Natural killer cell treated with Interleukin-12 subunit alpha and Interleukin-12 subunit beta and Interleukin-15 and Interleukin-18, amount 100 ng/mL, for 72 hours (primary cell): ENCODE measurements around the gene PRKAR2B. TPM values are rescaled to one million over a fixed set of nuclear protein-coding genes. Genes with fewer than 3 reads are reported as not detected.

ENCODE experiments used
- ATAC-seq, 2 donors: fragments of 150-1000 bp; cut with Tn5 transposase in 1 of 2; sonication (Bioruptor Pico), chemical (Tn5 transposase) in 1 of 2; 2 replicates each; pipeline ENCODE4 v1.10.0; 2021
- DNase-seq: peaks from one replicate; pipeline ENCODE4 v3.0.0; 2022; ENCODE audit warnings: low spot score
- H3K27ac Mint-ChIP-seq, 2 donors: 1 replicate in 1 of 2; 2 replicates in 1 of 2; pipeline ENCODE4 v1.8.0; 2022; ENCODE audit warnings: mixed read lengths in 2 of 2, mild to moderate bottlenecking in 1 of 2, moderate library complexity in 1 of 2
- H3K27me3 Mint-ChIP-seq, 2 donors: 1 replicate in 1 of 2; 2 replicates in 1 of 2; pipeline ENCODE4 v1.8.0; 2022; ENCODE audit warnings: mixed read lengths in 2 of 2
- H3K36me3 Mint-ChIP-seq: one replicate; pipeline ENCODE4 v1.8.0; 2022; ENCODE audit warnings: mixed read lengths
- H3K4me1 Mint-ChIP-seq, 2 donors: 1 replicate in 1 of 2; 2 replicates in 1 of 2; pipeline ENCODE4 v1.8.0; 2022; ENCODE audit warnings: low read depth in 2 of 2, mixed read lengths in 2 of 2, mild to moderate bottlenecking in 1 of 2
- H3K4me3 Mint-ChIP-seq: one replicate; pipeline ENCODE4 v1.8.0; 2022; ENCODE audit warnings: mixed read lengths
- H3K9me3 Mint-ChIP-seq: 2 replicates; pipeline ENCODE4 v1.8.0; 2022; ENCODE audit warnings: mixed read lengths
- total RNA-seq, 2 donors: library from RNA; stranded (reverse); gene quantifications; one replicate each; pipeline ENCODE4 v1.2.3, GENCODE V29; 2022

Gene PRKAR2B
- total RNA-seq, 2 donors from 2014 or later: 0.57 to 4.7 TPM

DNA sequence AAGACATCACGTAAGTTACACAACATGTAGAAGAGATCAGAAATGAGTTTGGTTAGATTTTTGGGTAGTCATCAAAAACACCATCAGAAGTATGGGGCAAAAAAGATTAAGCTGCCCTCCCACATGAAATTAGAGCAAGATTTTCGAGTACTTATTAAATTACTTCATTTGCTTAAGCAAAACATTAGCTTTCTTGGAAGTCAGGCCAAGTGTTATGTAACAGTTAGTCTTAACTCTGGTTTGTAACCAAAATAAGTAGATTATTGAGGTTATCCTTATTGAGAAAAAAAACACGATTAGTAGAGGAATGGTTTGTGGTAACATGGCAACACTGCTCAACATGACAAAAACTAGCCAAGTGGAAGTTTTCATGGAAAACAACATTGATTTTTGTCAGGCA lies 162.2 kb downstream of the PRKAR2B start:
- Mint-ChIP-seq H3K27ac (no peak overlapping the region), H3K27me3 (no peaks in the 10 kb centered on the region), H3K4me3 (no peak overlapping the region), H3K9me3 (no peaks in the 10 kb centered on the region), H3K4me1 (peaks cover 0 to 8% of the 10 kb centered on the region in 2 donors), H3K36me3 (peaks cover 18% of the 10 kb centered on the region)
- ATAC-seq: no peak
- DNase-seq: no peak

DNA sequence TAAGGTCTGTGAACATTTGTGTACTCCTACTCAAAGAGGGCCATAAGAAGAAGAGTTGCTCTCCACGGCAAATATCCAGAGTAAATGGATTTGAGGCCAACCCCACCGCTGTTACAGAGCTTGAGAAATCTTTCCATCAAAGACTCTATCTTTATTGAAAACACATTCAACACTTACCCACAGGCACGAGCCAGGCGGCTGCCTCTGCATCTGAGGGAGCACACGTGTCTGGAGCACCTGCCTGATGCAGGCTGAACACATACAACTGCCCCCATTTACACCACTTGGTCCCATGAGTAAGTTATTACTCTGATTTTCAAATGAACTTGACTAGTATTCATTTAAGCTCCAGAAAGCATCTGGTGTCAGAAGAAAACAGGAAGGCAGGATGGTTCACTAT lies 163.0 kb downstream of the PRKAR2B start:
- DNase-seq (no peak), ATAC-seq (no peak)
- no peaks in the 10 kb centered on the region for H3K9me3 Mint-ChIP-seq
- no peak overlapping the region for H3K27ac Mint-ChIP-seq
- H3K36me3 Mint-ChIP-seq: peaks cover 18% of the 10 kb centered on the region
- no peak overlapping the region for H3K4me3 Mint-ChIP-seq
- peaks cover 0 to 8% of the 10 kb centered on the region in 2 donors for H3K4me1 Mint-ChIP-seq
- H3K27me3 Mint-ChIP-seq: no peaks in the 10 kb centered on the region

DNA sequence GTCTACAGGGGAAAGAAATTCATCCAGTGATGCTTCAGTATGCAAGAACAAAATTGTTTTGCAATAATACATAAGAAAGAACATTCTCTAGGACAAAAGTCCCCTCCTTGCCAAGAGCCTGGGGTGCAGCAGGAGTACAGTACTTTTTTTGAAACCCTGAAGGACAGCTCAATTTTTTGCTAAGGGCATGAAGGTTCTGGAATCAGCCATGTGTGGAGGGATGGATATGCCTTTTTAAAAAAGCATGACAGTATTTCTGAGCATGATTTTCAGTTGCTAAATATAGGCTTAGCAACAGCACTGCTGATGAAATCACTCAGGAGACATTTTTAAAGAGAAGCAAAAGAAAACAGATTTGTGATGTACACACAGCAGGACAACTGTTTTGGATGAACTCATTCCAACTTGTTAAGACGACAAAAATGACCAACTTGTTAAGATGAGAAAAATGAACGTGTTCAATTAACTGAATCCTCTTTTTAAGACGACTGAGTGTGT lies 163.6 kb downstream of the PRKAR2B start:
- Mint-ChIP-seq H3K27ac (no peak overlapping the region), H3K36me3 (peaks cover 18% of the 10 kb centered on the region), H3K4me3 (no peak overlapping the region), H3K4me1 (peaks cover 0 to 8% of the 10 kb centered on the region in 2 donors), H3K27me3 (no peaks in the 10 kb centered on the region), H3K9me3 (no peaks in the 10 kb centered on the region)
- DNase-seq (no peak), ATAC-seq (no peak)

DNA sequence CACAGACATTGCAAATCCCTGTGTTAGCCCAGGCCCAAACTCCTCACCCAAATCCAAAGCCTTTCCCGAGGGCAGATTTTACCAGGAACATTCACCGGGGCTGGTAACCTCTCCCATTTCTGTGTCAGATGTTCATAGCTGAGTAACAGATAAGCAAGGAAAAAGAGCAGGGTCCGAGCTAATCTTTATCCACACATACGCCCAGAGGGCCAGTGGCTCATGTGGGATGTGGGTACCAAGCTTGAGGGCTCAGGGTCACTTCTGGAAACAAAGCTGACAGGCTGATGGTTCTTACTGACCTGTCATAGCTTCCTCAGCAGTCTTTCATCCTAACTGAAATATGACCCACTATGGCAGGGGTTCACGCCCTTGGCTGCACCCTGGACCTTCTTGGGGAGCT lies 164.1 kb downstream of the PRKAR2B start:
- ATAC-seq (no peak), DNase-seq (no peak)
- Mint-ChIP-seq H3K36me3 (peaks cover 18% of the 10 kb centered on the region), H3K27ac (no peak overlapping the region), H3K27me3 (no peaks in the 10 kb centered on the region), H3K9me3 (no peaks in the 10 kb centered on the region), H3K4me3 (no peak overlapping the region), H3K4me1 (peaks cover 0 to 8% of the 10 kb centered on the region in 2 donors)

DNA sequence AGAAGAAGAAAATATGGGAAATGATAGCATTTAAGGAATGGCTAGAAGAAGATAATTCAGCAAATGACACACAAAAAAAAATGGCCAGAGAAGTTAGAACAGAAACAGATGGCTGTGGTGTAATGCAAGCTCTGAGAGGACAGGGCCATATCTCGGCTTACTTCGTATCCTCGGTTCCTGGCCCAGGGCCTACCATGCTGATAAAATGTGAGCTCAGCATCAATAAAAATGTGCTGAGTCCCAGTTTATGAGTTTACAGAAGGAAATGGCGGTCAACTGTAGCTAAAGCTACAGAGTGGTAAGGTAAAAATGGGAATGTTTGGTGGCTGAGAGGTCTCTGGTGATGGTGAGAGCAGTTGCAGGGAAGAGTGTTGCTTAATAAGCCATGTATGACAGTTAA lies 165.1 kb downstream of the PRKAR2B start:
- ATAC-seq (no peak), DNase-seq (no peak)
- no peaks in the 10 kb centered on the region for H3K27me3 Mint-ChIP-seq
- H3K4me3 Mint-ChIP-seq: no peak overlapping the region
- H3K27ac Mint-ChIP-seq: no peak overlapping the region
- peaks cover 0 to 5% of the 10 kb centered on the region in 2 donors for H3K4me1 Mint-ChIP-seq
- peaks cover 23% of the 10 kb centered on the region for H3K36me3 Mint-ChIP-seq
- H3K9me3 Mint-ChIP-seq: peaks cover 2% of the 10 kb centered on the region

DNA sequence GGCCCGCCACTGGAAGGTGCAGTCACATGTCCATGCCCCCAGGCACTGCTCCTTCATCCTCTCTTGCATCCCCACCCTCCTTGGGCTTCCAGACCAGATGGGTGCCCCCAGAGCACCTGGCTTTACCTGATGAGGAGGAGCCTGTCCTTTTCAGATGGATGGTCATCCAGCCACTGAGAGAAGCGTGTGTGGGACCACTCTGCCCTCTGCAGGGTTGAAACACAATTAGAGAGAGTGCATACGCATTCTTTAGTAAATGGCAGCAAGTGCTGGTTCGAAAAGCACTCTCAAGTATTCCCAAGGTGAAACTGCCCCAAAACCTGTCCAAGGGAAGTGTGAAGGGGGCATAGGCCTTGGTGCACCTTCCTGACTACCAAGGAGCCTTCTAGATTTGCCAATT lies 165.9 kb downstream of the PRKAR2B start:
- Mint-ChIP-seq H3K9me3 (peaks cover 2% of the 10 kb centered on the region), H3K4me1 (peaks cover 0 to 3% of the 10 kb centered on the region in 2 donors), H3K36me3 (peaks cover 24% of the 10 kb centered on the region), H3K27me3 (no peaks in the 10 kb centered on the region), H3K4me3 (no peak overlapping the region), H3K27ac (no peak overlapping the region)
- DNase-seq (no peak), ATAC-seq (no peak)

Other genes with a start within 250 kb of the PRKAR2B start
- gene PIK3CG, start 179.4 kb upstream of the PRKAR2B start, total RNA-seq: 10 to 100 TPM; 64.2 to 80.7 TPM
- 10 to 100 TPM; 24.3 to 33.7 TPM for gene HBP1, start 124.3 kb downstream of the PRKAR2B start, total RNA-seq